Calu3 (cell line): ENCODE results near the gene CYP19A1. TPM values are rescaled to one million over a fixed set of nuclear protein-coding genes. Genes with fewer than 3 reads are reported as not detected.

Source experiments
- BruUV-seq: library from RNA; stranded (reverse); fragments of 400-500 nt; replicated peaks from 2 replicates; lab custom pipeline; 2021; lab: Mats Ljungman, UMichigan
- CTCF ChIA-PET: fragments of 300-600 bp; sonication (Branson Sonifier 250); formaldehyde crosslinking; loops from one replicate; lab custom pipeline; 2022; ENCODE audit warnings: antibody characterized with exemption; lab: Charles Lee
- DNase-seq: peaks from one replicate; pipeline ENCODE4 v3.0.0; 2022
- H3K27ac Mint-ChIP-seq: one replicate; pipeline ENCODE4 v1.8.0; 2022; ENCODE audit warnings: mixed read lengths; ENCODE audit not compliant: unreplicated experiment
- H3K27me3 Mint-ChIP-seq: one replicate; pipeline ENCODE4 v1.8.0; 2022; ENCODE audit warnings: mixed read lengths; ENCODE audit not compliant: unreplicated experiment
- H3K36me3 Mint-ChIP-seq: one replicate; pipeline ENCODE4 v1.8.0; 2022; ENCODE audit warnings: mild to moderate bottlenecking, moderate library complexity, mixed read lengths; ENCODE audit not compliant: insufficient read depth, unreplicated experiment
- H3K4me1 Mint-ChIP-seq: one replicate; pipeline ENCODE4 v1.8.0; 2022; ENCODE audit warnings: mild to moderate bottlenecking, low read depth, mixed read lengths; ENCODE audit not compliant: unreplicated experiment
- H3K4me3 Mint-ChIP-seq: one replicate; pipeline ENCODE4 v1.8.0; 2022; ENCODE audit warnings: mild to moderate bottlenecking, low read depth, moderate library complexity, mixed read lengths; ENCODE audit not compliant: unreplicated experiment
- H3K9me3 Mint-ChIP-seq: one replicate; pipeline ENCODE4 v1.8.0; 2022; ENCODE audit warnings: low read depth, mixed read lengths; ENCODE audit not compliant: unreplicated experiment
- CTCF ChIP-seq: fragments of 200-600 bp; IDR thresholded peaks from one replicate; pipeline ENCODE4 v1.8.0; 2022; ENCODE audit warnings: antibody characterized with exemption; ENCODE audit not compliant: unreplicated experiment
- intact Hi-C: fragments of 100-400 bp; cut with micrococcal nuclease; formaldehyde crosslinking; loops from one replicate; pipeline ENCODE4 v1.10.0; 2022; ENCODE audit not compliant: unreplicated experiment
- total RNA-seq: library from RNA; stranded (reverse); gene quantifications from 2 replicates; pipeline ENCODE4 v1.2.3, GENCODE V29; 2022

The CYP19A1 gene
- total RNA-seq, 1 experiment from 2014 or later = not detected

- intact Hi-C loops = no loop called here
- no peak for DNase-seq
- Mint-ChIP-seq H3K27me3 (peaks cover 30% of the 10 kb centered on the region), H3K4me3 (no peak overlapping the region), H3K4me1 (no peaks in the 10 kb centered on the region), H3K27ac (no peak overlapping the region), H3K36me3 (no peaks in the 10 kb centered on the region), H3K9me3 (no peaks in the 10 kb centered on the region)
- CTCF ChIA-PET = no interaction called here
- no peak for TF ChIP-seq CTCF
- BruUV-seq = no TSS peak
These were observed 4.8 kb downstream of the CYP19A1 start for GRCh38 chr15:51333571-51333970.

GRCh38 chr15:51332206-51333147 lies 5.9 kb downstream of the CYP19A1 start:
- Mint-ChIP-seq H3K27ac (no peak overlapping the region), H3K36me3 (no peaks in the 10 kb centered on the region), H3K9me3 (no peaks in the 10 kb centered on the region), H3K4me1 (no peaks in the 10 kb centered on the region), H3K27me3 (peaks cover 19% of the 10 kb centered on the region), H3K4me3 (no peak overlapping the region)
- no TSS peak for BruUV-seq
- intact Hi-C loops = loop anchor here (1.0 kb wide), 1 partner anchor 30 kb away; no protein-coding TSS in a partner anchor
- CTCF ChIA-PET = no interaction called here
- TF ChIP-seq CTCF = no peak
- DNase-seq = no peak

GRCh38 chr15:51331141-51331540 lies 7.3 kb downstream of the CYP19A1 start:
- Mint-ChIP-seq H3K36me3 (no peaks in the 10 kb centered on the region), H3K9me3 (no peaks in the 10 kb centered on the region), H3K4me3 (no peak overlapping the region), H3K27ac (no peak overlapping the region), H3K4me1 (no peaks in the 10 kb centered on the region), H3K27me3 (peaks cover 9% of the 10 kb centered on the region)
- no TSS peak for BruUV-seq
- TF ChIP-seq CTCF = no peak
- intact Hi-C loops = no loop called here
- CTCF ChIA-PET = no interaction called here
- DNase-seq = no peak

- Mint-ChIP-seq H3K27me3 (peaks cover 7% of the 10 kb centered on the region), H3K27ac (no peak overlapping the region), H3K4me1 (no peaks in the 10 kb centered on the region), H3K9me3 (no peaks in the 10 kb centered on the region), H3K4me3 (no peak overlapping the region), H3K36me3 (no peaks in the 10 kb centered on the region)
- intact Hi-C loops = no loop called here
- no peak for TF ChIP-seq CTCF
- no peak for DNase-seq
- BruUV-seq = no TSS peak
- CTCF ChIA-PET = no interaction called here
These were observed 9.5 kb downstream of the CYP19A1 start for GRCh38 chr15:51328926-51329325.
